Body of pancreas (tissue), 4 donors: ENCODE measurements around the gene PCCA.

Source experiments
- CTCF ChIP-seq, 7 experiments: fragments of 450-650 bp in 4 of 7; fragments of 200-600 bp in 3 of 7; sonication (generic) in 3 of 7; IDR thresholded peaks; one replicate each; pipeline ENCODE4 v1.5.1; 2016 to 2019; ENCODE audit warnings: antibody characterized with exemption in 7 of 7
- POLR2A ChIP-seq, 3 donors: fragments of 450-650 bp; IDR thresholded peaks; one replicate each; pipeline ENCODE4 v1.6.1; 2016; ENCODE audit warnings: antibody characterized with exemption in 3 of 3, mild to moderate bottlenecking in 2 of 3

DNA sequence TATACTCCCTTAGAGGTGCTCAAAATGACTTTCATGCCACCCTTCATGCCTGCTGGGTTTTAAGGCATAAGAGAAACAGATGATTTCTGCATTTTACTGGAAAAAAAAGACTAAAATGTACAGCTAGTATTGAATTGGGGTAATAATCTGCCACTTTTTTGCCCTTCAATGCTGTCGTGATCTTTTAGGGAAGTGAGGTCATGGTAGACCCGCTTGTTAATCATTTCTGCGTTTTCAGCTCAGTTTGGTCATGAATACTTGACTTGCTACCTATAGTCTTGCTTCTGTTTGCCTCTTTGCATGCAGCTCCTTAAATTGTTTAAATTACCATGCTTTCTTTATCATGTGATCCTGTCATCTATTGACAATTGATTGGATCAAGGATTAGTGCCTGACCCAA lies 90.4 kb downstream of the PCCA start:
- no peak for TF ChIP-seq POLR2A (IDR thresholded peaks at IDR 0.05)
- no peak for TF ChIP-seq CTCF (IDR thresholded peaks at IDR 0.05)
